HG02938 (cell line): ENCODE data around the gene UGDH.
"Not testable (repeated sequence)": the region's sequence is repeated elsewhere in the genome, so short reads cannot be mapped to it uniquely, and the experiment has no call there.

ENCODE experiments used
- ATAC-seq: cut with Tn5 transposase; IDR thresholded peaks from one replicate; pipeline ENCODE4 v1.9.1; 2021; ENCODE audit warnings: mild to moderate bottlenecking, moderate library complexity; ENCODE audit not compliant: unreplicated experiment

The UGDH gene

GRCh38 chr4:39530682-39531081, 3.4 kb upstream of the UGDH start:
- ATAC-seq, result no peak

- ATAC-seq, result no peak
Observed at GRCh38 chr4:39529534-39529933, 2.3 kb upstream of the UGDH start.

- ATAC-seq, result no peak
Observed at GRCh38 chr4:39528061-39528465, 824 bp upstream of the UGDH start.

- no peak for ATAC-seq
Observed at GRCh38 chr4:39526765-39527295, 409 bp downstream of the UGDH start.

- ATAC-seq, result no peak
Observed at GRCh38 chr4:39525822-39526690, 1.2 kb downstream of the UGDH start.

GRCh38 chr4:39524161-39524957, 2.9 kb downstream of the UGDH start:
- no peak for ATAC-seq

- ATAC-seq, result no peak
Observed at GRCh38 chr4:39522068-39522467, 5.2 kb downstream of the UGDH start.

- no peak for ATAC-seq
Observed at GRCh38 chr4:39521253-39521919, 5.9 kb downstream of the UGDH start.

GRCh38 chr4:39518484-39518883, 8.8 kb downstream of the UGDH start:
- ATAC-seq, result no peak

GRCh38 chr4:39516407-39516966, 10.8 kb downstream of the UGDH start:
- ATAC-seq, result no peak

- not testable (repeated sequence) for ATAC-seq
Observed at GRCh38 chr4:39515669-39516401, 11.4 kb downstream of the UGDH start.

- ATAC-seq, result no peak
Observed at GRCh38 chr4:39514888-39515401, 12.3 kb downstream of the UGDH start.

- not testable (repeated sequence) for ATAC-seq
Observed at GRCh38 chr4:39514266-39514665, 13.0 kb downstream of the UGDH start.

- no peak for ATAC-seq
Observed at GRCh38 chr4:39510348-39510929, 16.8 kb downstream of the UGDH start.

- no peak for ATAC-seq
Observed at GRCh38 chr4:39505581-39505980, 21.7 kb downstream of the UGDH start.

- ATAC-seq, result no peak
Observed at GRCh38 chr4:39504538-39504937, 22.7 kb downstream of the UGDH start.

- ATAC-seq, result not testable (repeated sequence)
Observed at GRCh38 chr4:39502664-39503035, 24.6 kb downstream of the UGDH start.

GRCh38 chr4:39502019-39502663, 25.1 kb downstream of the UGDH start:
- no peak for ATAC-seq

- no peak for ATAC-seq
Observed at GRCh38 chr4:39498727-39499020, 28.6 kb downstream of the UGDH start.
